Measurements from ENCODE around the gene RPL41. TPM values are rescaled to one million over a fixed set of nuclear protein-coding genes. Genes with fewer than 3 reads are reported as not detected.
A peak's percentile ranks its signal among the peaks of the same experiment; 100 is the strongest.
"Not testable (repeated sequence)": the region's sequence is repeated elsewhere in the genome, so short reads cannot be mapped to it uniquely, and the experiment has no call there.

The RPL41 gene
- total RNA-seq, 1 experiment from 2014 or later = 3,051 TPM

- H3K36me3 Mint-ChIP-seq (ENCODE audit: insufficient read depth, unreplicated experiment) = peaks cover 80% of the 10 kb centered on the region
- peaks cover 7% of the 10 kb centered on the region for H3K4me1 Mint-ChIP-seq (ENCODE audit: low read depth, unreplicated experiment)
- Histone ChIP-seq H3K9me3 (no peaks in the 10 kb centered on the region), H3K4me1 (peaks cover 8% of the 10 kb centered on the region), H3K27me3 (replicated peaks; ENCODE audit: control insufficient read depth, insufficient read depth, low read length) (no peaks in the 10 kb centered on the region; the same call in 1 of the 2 replicates), H3K4me3 (ENCODE audit: low read depth, low read length) (no peak overlapping the region), H3K36me3 (ENCODE audit: control insufficient read depth, insufficient read depth, low read length) (peaks cover 1% of the 10 kb centered on the region)
- no TSS peak for BruUV-seq (replicated peaks)
- POLR2A ChIA-PET = no interaction called here
- intact Hi-C loops (cut with micrococcal nuclease; ENCODE audit: unreplicated experiment) = loop anchor here (10.0 kb wide), 1 partner anchor 366 kb away; the partner anchor contains the start of gene GDF11
- no peak overlapping the region for H3K4me3 Mint-ChIP-seq (ENCODE audit: unreplicated experiment)
- no peak for TF ChIP-seq CTCF (IDR thresholded peaks at IDR 0.05; ENCODE audit: insufficient read depth in 1 of 2, low read depth in 1 of 2, low read length in 1 of 2, severe bottlenecking in 1 of 2, unreplicated experiment in 1 of 2)
- no peaks in the 10 kb centered on the region for H3K9me3 Mint-ChIP-seq (ENCODE audit: unreplicated experiment)
- H3K27me3 Mint-ChIP-seq (ENCODE audit: insufficient read depth, unreplicated experiment) = no peaks in the 10 kb centered on the region
- H3K27ac Mint-ChIP-seq (ENCODE audit: unreplicated experiment) = no peak overlapping the region
- DNase-seq = no peak
- CTCF ChIA-PET = no interaction called here
These were observed 5.9 kb upstream of the RPL41 start for GRCh38 chr12:56110571-56110970.

- Histone ChIP-seq H3K27me3 (replicated peaks; ENCODE audit: control insufficient read depth, insufficient read depth, low read length) (no peaks in the 10 kb centered on the region), H3K4me3 (ENCODE audit: low read depth, low read length) (no peak overlapping the region), H3K36me3 (ENCODE audit: control insufficient read depth, insufficient read depth, low read length) (peaks cover 3% of the 10 kb centered on the region), H3K4me1 (peaks cover 5% of the 10 kb centered on the region), H3K9me3 (no peaks in the 10 kb centered on the region)
- BruUV-seq (replicated peaks) = no TSS peak
- peaks cover 2% of the 10 kb centered on the region for H3K27me3 Mint-ChIP-seq (ENCODE audit: insufficient read depth, unreplicated experiment)
- peaks cover 82% of the 10 kb centered on the region for H3K36me3 Mint-ChIP-seq (ENCODE audit: insufficient read depth, unreplicated experiment)
- H3K9me3 Mint-ChIP-seq (ENCODE audit: unreplicated experiment) = no peaks in the 10 kb centered on the region
- intact Hi-C loops (cut with micrococcal nuclease; ENCODE audit: unreplicated experiment) = loop anchor here (10.0 kb wide), 1 partner anchor 369 kb away; the partner anchor contains the start of gene GDF11
- no peak overlapping the region for H3K4me3 Mint-ChIP-seq (ENCODE audit: unreplicated experiment)
- CTCF ChIA-PET = no interaction called here
- no peak for DNase-seq
- POLR2A ChIA-PET = no interaction called here
- peaks cover 12% of the 10 kb centered on the region for H3K4me1 Mint-ChIP-seq (ENCODE audit: low read depth, unreplicated experiment)
- no peak for TF ChIP-seq CTCF (IDR thresholded peaks at IDR 0.05; ENCODE audit: insufficient read depth in 1 of 2, low read depth in 1 of 2, low read length in 1 of 2, severe bottlenecking in 1 of 2, unreplicated experiment in 1 of 2)
- no peak overlapping the region for H3K27ac Mint-ChIP-seq (ENCODE audit: unreplicated experiment)
These were observed 2.3 kb upstream of the RPL41 start for GRCh38 chr12:56114084-56114483.

GRCh38 chr12:56115329-56115728, 1.1 kb upstream of the RPL41 start:
- no peak for DNase-seq
- no TSS peak for BruUV-seq (replicated peaks)
- Histone ChIP-seq H3K4me3 (ENCODE audit: low read depth, low read length) (peak overlapping the region; percentile 70), H3K27me3 (replicated peaks; ENCODE audit: control insufficient read depth, insufficient read depth, low read length) (no peaks in the 10 kb centered on the region), H3K9me3 (no peaks in the 10 kb centered on the region), H3K36me3 (ENCODE audit: control insufficient read depth, insufficient read depth, low read length) (peaks cover 3% of the 10 kb centered on the region), H3K4me1 (peaks cover 17% of the 10 kb centered on the region)
- Mint-ChIP-seq H3K9me3 (ENCODE audit: unreplicated experiment) (no peaks in the 10 kb centered on the region), H3K4me3 (ENCODE audit: unreplicated experiment) (peak overlapping the region; percentile 97), H3K36me3 (ENCODE audit: insufficient read depth, unreplicated experiment) (peaks cover 69% of the 10 kb centered on the region), H3K27me3 (ENCODE audit: insufficient read depth, unreplicated experiment) (peaks cover 2% of the 10 kb centered on the region), H3K4me1 (ENCODE audit: low read depth, unreplicated experiment) (peaks cover 20% of the 10 kb centered on the region), H3K27ac (ENCODE audit: unreplicated experiment) (peak overlapping the region; percentile 100)
- ChIA-PET CTCF (no interaction called here), POLR2A (interaction anchor here (3.1 kb wide), 1 partner anchor 11 kb away, joined by 22 read pairs; the partner anchor contains the start of gene PA2G4)
- intact Hi-C loops (cut with micrococcal nuclease; ENCODE audit: unreplicated experiment) = loop anchor here (10.0 kb wide), 1 partner anchor 371 kb away; the partner anchor contains the start of gene GDF11
- no peak for TF ChIP-seq CTCF (IDR thresholded peaks at IDR 0.05; ENCODE audit: insufficient read depth in 1 of 2, low read depth in 1 of 2, low read length in 1 of 2, severe bottlenecking in 1 of 2, unreplicated experiment in 1 of 2)

DNA sequence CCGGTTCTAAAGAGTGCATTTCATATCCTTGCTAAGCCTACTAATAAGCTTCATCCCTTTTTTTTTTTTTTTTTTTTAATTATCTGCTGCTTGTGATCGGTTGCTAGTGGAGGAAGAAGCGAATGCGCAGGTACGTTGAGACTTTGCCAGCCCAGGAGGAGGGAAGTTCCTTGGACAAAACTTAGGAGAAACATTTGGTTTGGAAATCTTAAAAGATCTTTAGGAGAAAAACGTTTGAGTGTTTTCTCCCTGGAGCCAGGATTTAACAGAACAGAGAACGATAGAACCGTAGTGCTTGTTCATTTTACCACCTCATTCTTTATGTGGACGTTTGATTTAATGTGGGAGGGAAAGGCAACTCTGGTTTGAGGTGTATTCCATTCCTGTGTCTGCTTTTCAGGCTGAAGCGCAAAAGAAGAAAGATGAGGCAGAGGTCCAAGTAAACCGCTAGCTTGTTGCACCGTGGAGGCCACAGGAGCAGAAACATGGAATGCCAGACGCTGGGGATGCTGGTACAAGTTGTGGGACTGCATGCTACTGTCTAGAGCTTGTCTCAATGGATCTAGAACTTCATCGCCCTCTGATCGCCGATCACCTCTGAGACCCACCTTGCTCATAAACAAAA, 761 bp downstream of the RPL41 start:
- H3K36me3 ChIP-seq (ENCODE audit: control insufficient read depth, insufficient read depth, low read length); DNase-seq; H3K9me3 ChIP-seq; H3K27me3 ChIP-seq (replicated peaks; ENCODE audit: control insufficient read depth, insufficient read depth, low read length); H3K9me3 Mint-ChIP-seq (ENCODE audit: unreplicated experiment); H3K27me3 Mint-ChIP-seq (ENCODE audit: insufficient read depth, unreplicated experiment): not testable (repeated sequence)
- Mint-ChIP-seq H3K4me3 (ENCODE audit: unreplicated experiment) (peak overlapping the region; percentile 97), H3K4me1 (ENCODE audit: low read depth, unreplicated experiment) (peaks cover 20% of the 10 kb centered on the region), H3K36me3 (ENCODE audit: insufficient read depth, unreplicated experiment) (peaks cover 51% of the 10 kb centered on the region), H3K27ac (ENCODE audit: unreplicated experiment) (peak overlapping the region; percentile 100)
- POLR2A ChIA-PET = interaction anchor here (0.6 to 3.5 kb wide), 9 partner anchors 11 to 528 kb away, joined by 3 to 27 read pairs (median 7); partner anchors contain the start of genes ESYT1, PA2G4, RNF41 and SMARCC2
- Histone ChIP-seq H3K4me3 (ENCODE audit: low read depth, low read length) (peak overlapping the region; percentile 70), H3K4me1 (peaks cover 18% of the 10 kb centered on the region)
- intact Hi-C loops (cut with micrococcal nuclease; ENCODE audit: unreplicated experiment) = loop anchor here (10.0 kb wide), 1 partner anchor 372 kb away; the partner anchor contains the start of gene GDF11
- CTCF ChIA-PET = interaction anchor here (2.7 to 3.3 kb wide), 2 partner anchors 42 to 72 kb away, joined by 24 to 99 read pairs; partner anchors contain the start of genes MYL6 and SMARCC2
- BruUV-seq (replicated peaks) = TSS peak; percentile 95

Measured in Caco-2 (cell line).